ENCODE measurements around the gene SERPINA5.
A peak's percentile ranks its signal among the peaks of the same experiment; 100 is the strongest.

Gene SERPINA5

GRCh38 chr14:94581127-94581999 is at the start of gene SERPINA5:
SERPINA5 (plus strand) TSS chr14:94581426; CDS start chr14:94587363, 5,937 bp downstream.
- no peak for DNase-seq

GRCh38 chr14:94532447-94532846 is 48.8 kb upstream of the SERPINA5 start:
- DNase-seq, result no peak

- DNase-seq, result no peak
These were observed 45.7 kb upstream of the SERPINA5 start for GRCh38 chr14:94535506-94535905.

GRCh38 chr14:94536836-94537235 is 44.4 kb upstream of the SERPINA5 start:
- DNase-seq, result no peak

- DNase-seq, result no peak
These were observed 43.0 kb upstream of the SERPINA5 start for GRCh38 chr14:94538070-94538740.

GRCh38 chr14:94539181-94539580 is 42.0 kb upstream of the SERPINA5 start:
- no peak for DNase-seq

GRCh38 chr14:94540031-94540794 is 41.0 kb upstream of the SERPINA5 start:
- DNase-seq, result no peak

GRCh38 chr14:94541234-94541975 is 39.8 kb upstream of the SERPINA5 start:
- DNase-seq, result no peak

GRCh38 chr14:94542111-94542810 is 39.0 kb upstream of the SERPINA5 start:
- no peak for DNase-seq

GRCh38 chr14:94542811-94543440 is 38.3 kb upstream of the SERPINA5 start:
- DNase-seq, result no peak

GRCh38 chr14:94543449-94544124 is 37.6 kb upstream of the SERPINA5 start:
- DNase-seq, result no peak

- DNase-seq, result no peak
These were observed 36.5 kb upstream of the SERPINA5 start for GRCh38 chr14:94544726-94545125.

- no peak for DNase-seq
These were observed 35.9 kb upstream of the SERPINA5 start for GRCh38 chr14:94545131-94545841.

- no peak for DNase-seq
These were observed 34.0 kb upstream of the SERPINA5 start for GRCh38 chr14:94547151-94547680.

GRCh38 chr14:94547726-94548125 is 33.5 kb upstream of the SERPINA5 start:
- no peak for DNase-seq

- no peak for DNase-seq
These were observed 32.9 kb upstream of the SERPINA5 start for GRCh38 chr14:94548131-94548998.

- peak; percentile 56 for DNase-seq
These were observed 31.9 kb upstream of the SERPINA5 start for GRCh38 chr14:94548999-94549985.

GRCh38 chr14:94550041-94550440 is 31.2 kb upstream of the SERPINA5 start:
- no peak for DNase-seq

Measured in NCI-H1105 (cell line).